Peyer's patch (tissue), 4 donors: ENCODE data around the gene RAPGEF2.

ENCODE experiments used
- CTCF ChIP-seq, 6 experiments: fragments of 450-650 bp in 4 of 6; fragments of 200-600 bp in 2 of 6; sonication (generic) in 1 of 6; IDR thresholded peaks; one replicate each; pipeline ENCODE4 v1.5.1; 2017 to 2019; ENCODE audit warnings: antibody characterized with exemption in 6 of 6, mild to moderate bottlenecking in 3 of 6, moderate library complexity in 1 of 6
- POLR2A ChIP-seq, 2 donors: fragments of 450-650 bp; IDR thresholded peaks; one replicate each; pipeline ENCODE4 v1.5.1; 2017; ENCODE audit warnings: antibody characterized with exemption in 2 of 2, mild to moderate bottlenecking in 2 of 2, moderate library complexity in 2 of 2

- TF ChIP-seq POLR2A (IDR thresholded peaks at IDR 0.05) (no peak), CTCF (IDR thresholded peaks at IDR 0.05) (no peak)
These were observed 4.5 kb downstream of the RAPGEF2 start for GRCh38 chr4:159107203-159107925.
